ENCODE data around the gene PRR30.

Gene PRR30

GRCh38 chr2:27154488-27154887, 15.3 kb upstream of the PRR30 start:
- no peak for DNase-seq (ENCODE audit: low spot score)

GRCh38 chr2:27152796-27153464, 13.7 kb upstream of the PRR30 start:
- DNase-seq (ENCODE audit: low spot score): no peak

- no peak for DNase-seq (ENCODE audit: low spot score)
Measured at GRCh38 chr2:27152102-27152795, 13.0 kb upstream of the PRR30 start.

GRCh38 chr2:27150639-27151230, 11.5 kb upstream of the PRR30 start:
- DNase-seq (ENCODE audit: low spot score): no peak

- DNase-seq (ENCODE audit: low spot score): no peak
Measured at GRCh38 chr2:27149570-27150405, 10.6 kb upstream of the PRR30 start.

GRCh38 chr2:27148801-27149439, 9.7 kb upstream of the PRR30 start, which contains the start of gene TCF23:
Gene TCF23 (plus strand): TSS chr2:27149004. CDS start chr2:27149134, 130 bp downstream.
- DNase-seq (ENCODE audit: low spot score): no peak

- DNase-seq (ENCODE audit: low spot score): no peak
Measured at GRCh38 chr2:27147935-27148334, 8.7 kb upstream of the PRR30 start.

- no peak for DNase-seq (ENCODE audit: low spot score)
Measured at GRCh38 chr2:27145682-27146081, 6.5 kb upstream of the PRR30 start.

- DNase-seq (ENCODE audit: low spot score): no peak
Measured at GRCh38 chr2:27143285-27143684, 4.1 kb upstream of the PRR30 start.

- no peak for DNase-seq (ENCODE audit: low spot score)
Measured at GRCh38 chr2:27138111-27138510, 1.1 kb downstream of the PRR30 start.

- DNase-seq (ENCODE audit: low spot score): no peak
Measured at GRCh38 chr2:27137322-27137935, 1.8 kb downstream of the PRR30 start.

- no peak for DNase-seq (ENCODE audit: low spot score)
Measured at GRCh38 chr2:27136751-27137150, 2.5 kb downstream of the PRR30 start.

GRCh38 chr2:27135478-27135955, 3.7 kb downstream of the PRR30 start:
- peak; percentile 6 for DNase-seq (ENCODE audit: low spot score)

- peak; percentile 1 for DNase-seq (ENCODE audit: low spot score)
Measured at GRCh38 chr2:27134781-27135477, 4.3 kb downstream of the PRR30 start.

- peak; percentile 99 for DNase-seq (ENCODE audit: low spot score)
Measured at GRCh38 chr2:27133905-27134780, 5.1 kb downstream of the PRR30 start, which contains the start of gene PREB. Gene PREB (minus strand): TSS chr2:27134636. CDS start chr2:27134421, 215 bp downstream.

GRCh38 chr2:27133195-27133875, 5.9 kb downstream of the PRR30 start:
- no peak for DNase-seq (ENCODE audit: low spot score)

GRCh38 chr2:27131429-27131828, 7.8 kb downstream of the PRR30 start:
- DNase-seq (ENCODE audit: low spot score): no peak

- DNase-seq (ENCODE audit: low spot score): no peak
Measured at GRCh38 chr2:27130396-27130795, 8.8 kb downstream of the PRR30 start.
